Neural progenitor cell (in vitro differentiated cells): ENCODE results near the gene NCF2. TPM values are rescaled to one million over a fixed set of nuclear protein-coding genes. Genes with fewer than 3 reads are reported as not detected.

Experiments
- DNase-seq: peaks from one replicate; pipeline ENCODE4 v3.0.0-alpha.2; 2016; ENCODE audit warnings: low spot score
- H2AFZ ChIP-seq: fragments of 200-600 bp; sonication (generic); replicated peaks from 2 replicates; pipeline ENCODE4 v1.6.1; 2016; ENCODE audit warnings: antibody characterized with exemption
- H3F3A ChIP-seq: fragments of 200-600 bp; sonication (generic); 2 replicates; pipeline ENCODE4 v1.6.1; 2016; ENCODE audit warnings: antibody characterized with exemption, low read depth
- H3K27ac ChIP-seq: fragments of 200-600 bp; sonication (generic); 2 replicates; pipeline ENCODE4 v1.5.1; 2016; ENCODE audit warnings: mild to moderate bottlenecking
- H3K27me3 ChIP-seq: fragments of 200-600 bp; sonication (generic); 2 replicates; pipeline ENCODE4 v1.6.1; 2016; ENCODE audit warnings: mild to moderate bottlenecking, moderate library complexity
- H3K36me3 ChIP-seq: fragments of 200-600 bp; sonication (generic); 2 replicates; pipeline ENCODE4 v1.5.1; 2016
- H3K4me1 ChIP-seq: fragments of 200-600 bp; sonication (generic); 2 replicates; pipeline ENCODE4 v1.6.1; 2016; ENCODE audit warnings: mixed run types
- H3K4me2 ChIP-seq: fragments of 200-600 bp; sonication (generic); 2 replicates; pipeline ENCODE4 v1.6.1; 2016
- H3K4me3 ChIP-seq: fragments of 200-600 bp; sonication (generic); 2 replicates; pipeline ENCODE4 v1.5.1; 2016
- H3K79me2 ChIP-seq: fragments of 200-600 bp; sonication (generic); 2 replicates; pipeline ENCODE4 v1.6.1; 2016; ENCODE audit warnings: low read depth
- H3K9ac ChIP-seq: fragments of 200-600 bp; sonication (generic); 2 replicates; pipeline ENCODE4 v1.6.1; 2016
- H3K9me3 ChIP-seq: fragments of 200-600 bp; sonication (generic); 2 replicates; pipeline ENCODE4 v1.5.1; 2016; ENCODE audit warnings: low read depth
- H4K20me1 ChIP-seq: fragments of 200-600 bp; sonication (generic); 2 replicates; pipeline ENCODE4 v1.6.1; 2016; ENCODE audit warnings: low read depth
- H3K27ac Mint-ChIP-seq: 3 replicates; pipeline ENCODE4 v1.8.0; 2021; ENCODE audit warnings: mixed read lengths
- H3K27me3 Mint-ChIP-seq: 2 replicates; pipeline ENCODE4 v1.8.0; 2022; ENCODE audit warnings: low read depth, mild to moderate bottlenecking, inconsistent platforms, moderate library complexity, mixed read lengths; ENCODE audit not compliant: insufficient read depth
- H3K36me3 Mint-ChIP-seq: 3 replicates; pipeline ENCODE4 v1.8.0; 2021; ENCODE audit warnings: mixed read lengths
- H3K4me1 Mint-ChIP-seq: 3 replicates; pipeline ENCODE4 v1.8.0; 2021; ENCODE audit warnings: mixed read lengths
- H3K4me3 Mint-ChIP-seq: 3 replicates; pipeline ENCODE4 v1.8.0; 2021; ENCODE audit warnings: mild to moderate bottlenecking, moderate library complexity, mixed read lengths
- H3K9me3 Mint-ChIP-seq: 3 replicates; pipeline ENCODE4 v1.8.0; 2020; ENCODE audit warnings: mixed read lengths
- CTCF ChIP-seq: fragments of 200-600 bp; sonication (generic); IDR thresholded peaks from 2 replicates; pipeline ENCODE4 v1.5.1; 2017; ENCODE audit warnings: antibody characterized with exemption, mild to moderate bottlenecking
- EZH2 ChIP-seq: fragments of 200-600 bp; sonication (generic); IDR thresholded peaks from 2 replicates; pipeline ENCODE4 v1.6.1; 2017; ENCODE audit warnings: antibody characterized with exemption, mild to moderate bottlenecking, moderate library complexity
- EZH2phosphoT487 ChIP-seq: fragments of 200-600 bp; sonication (generic); IDR thresholded peaks from 2 replicates; pipeline ENCODE4 v1.6.1; 2017; ENCODE audit warnings: antibody characterized with exemption
- total RNA-seq: library from RNA; depleted of rRNA; stranded (reverse); fragments of >200 nt; gene quantifications from 2 replicates; pipeline ENCODE4 v1.2.3, GENCODE V29; 2015; ENCODE audit warnings: low replicate concordance

The NCF2 gene
- total RNA-seq, 1 donor from 2014 or later: not detected

GRCh38 chr1:183520379-183520778 lies 69.9 kb downstream of the NCF2 start:
- H3K9ac ChIP-seq: no peak overlapping the region
- TF ChIP-seq CTCF (no peak), EZH2 (no peak), EZH2phosphoT487 (no peak)
- H2AFZ ChIP-seq: no peak overlapping the region
- H3K27me3 ChIP-seq: no peaks in the 10 kb centered on the region
- no peaks in the 10 kb centered on the region for H3K79me2 ChIP-seq
- no peaks in the 10 kb centered on the region for H3F3A ChIP-seq
- no peaks in the 10 kb centered on the region for H3K27me3 Mint-ChIP-seq
- H3K27ac Mint-ChIP-seq: no peak overlapping the region
- H3K9me3 Mint-ChIP-seq: no peaks in the 10 kb centered on the region
- no peak overlapping the region for H3K4me3 ChIP-seq
- no peaks in the 10 kb centered on the region for H3K4me1 Mint-ChIP-seq
- H3K36me3 Mint-ChIP-seq: peaks cover 21% of the 10 kb centered on the region
- H3K9me3 ChIP-seq: no peaks in the 10 kb centered on the region
- DNase-seq: no peak
- peaks cover 6% of the 10 kb centered on the region for H3K36me3 ChIP-seq
- no peak overlapping the region for H3K4me3 Mint-ChIP-seq
- H3K4me1 ChIP-seq: no peaks in the 10 kb centered on the region
- H3K27ac ChIP-seq: no peak overlapping the region
- H3K4me2 ChIP-seq: no peak overlapping the region
- H4K20me1 ChIP-seq: peaks cover 3% of the 10 kb centered on the region

GRCh38 chr1:183517401-183517800 lies 72.9 kb downstream of the NCF2 start:
- Mint-ChIP-seq H3K27ac (no peak overlapping the region), H3K4me1 (no peaks in the 10 kb centered on the region), H3K27me3 (no peaks in the 10 kb centered on the region), H3K4me3 (no peak overlapping the region), H3K9me3 (no peaks in the 10 kb centered on the region), H3K36me3 (peaks cover 17% of the 10 kb centered on the region)
- TF ChIP-seq EZH2: no peak
- no peak for TF ChIP-seq CTCF
- TF ChIP-seq EZH2phosphoT487: no peak
- H3K79me2 ChIP-seq: peaks cover 22% of the 10 kb centered on the region
- H3K36me3 ChIP-seq: peaks cover 6% of the 10 kb centered on the region
- H3F3A ChIP-seq: no peaks in the 10 kb centered on the region
- H3K27me3 ChIP-seq: no peaks in the 10 kb centered on the region
- H3K4me2 ChIP-seq: no peak overlapping the region
- no peaks in the 10 kb centered on the region for H3K9me3 ChIP-seq
- no peak overlapping the region for H3K27ac ChIP-seq
- no peak overlapping the region for H3K4me3 ChIP-seq
- DNase-seq: no peak
- no peak overlapping the region for H3K9ac ChIP-seq
- no peaks in the 10 kb centered on the region for H3K4me1 ChIP-seq
- no peak overlapping the region for H2AFZ ChIP-seq
- H4K20me1 ChIP-seq: peaks cover 10% of the 10 kb centered on the region

GRCh38 chr1:183516725-183517124 lies 73.5 kb downstream of the NCF2 start:
- peaks cover 3% of the 10 kb centered on the region for H3K4me1 Mint-ChIP-seq
- Histone ChIP-seq H3K27me3 (no peaks in the 10 kb centered on the region), H4K20me1 (peaks cover 15% of the 10 kb centered on the region), H3K4me3 (no peak overlapping the region), H3K79me2 (peaks cover 28% of the 10 kb centered on the region), H3K36me3 (peaks cover 6% of the 10 kb centered on the region), H3K4me2 (no peak overlapping the region), H2AFZ (no peak overlapping the region), H3F3A (no peaks in the 10 kb centered on the region), H3K9ac (no peak overlapping the region), H3K4me1 (peaks cover 1% of the 10 kb centered on the region), H3K9me3 (no peaks in the 10 kb centered on the region), H3K27ac (no peak overlapping the region)
- no peak for DNase-seq
- no peak for TF ChIP-seq EZH2
- H3K4me3 Mint-ChIP-seq: no peak overlapping the region
- no peaks in the 10 kb centered on the region for H3K9me3 Mint-ChIP-seq
- H3K27me3 Mint-ChIP-seq: no peaks in the 10 kb centered on the region
- H3K36me3 Mint-ChIP-seq: peaks cover 12% of the 10 kb centered on the region
- H3K27ac Mint-ChIP-seq: no peak overlapping the region

GRCh38 chr1:183515002-183515689 lies 75.1 kb downstream of the NCF2 start:
- no peaks in the 10 kb centered on the region for H3F3A ChIP-seq
- DNase-seq: no peak
- H3K27me3 ChIP-seq: no peaks in the 10 kb centered on the region
- peaks cover 22% of the 10 kb centered on the region for H4K20me1 ChIP-seq
- Mint-ChIP-seq H3K27me3 (no peaks in the 10 kb centered on the region), H3K9me3 (no peaks in the 10 kb centered on the region), H3K4me1 (peaks cover 10% of the 10 kb centered on the region), H3K36me3 (peaks cover 3% of the 10 kb centered on the region), H3K4me3 (no peak overlapping the region), H3K27ac (no peak overlapping the region)
- peaks cover 44% of the 10 kb centered on the region for H3K79me2 ChIP-seq
- peaks cover 9% of the 10 kb centered on the region for H3K4me1 ChIP-seq
- H3K9me3 ChIP-seq: no peaks in the 10 kb centered on the region
- peaks cover 6% of the 10 kb centered on the region for H3K36me3 ChIP-seq
- H3K4me2 ChIP-seq: no peak overlapping the region
- H3K9ac ChIP-seq: no peak overlapping the region
- no peak for TF ChIP-seq EZH2phosphoT487
- H3K4me3 ChIP-seq: no peak overlapping the region
- H2AFZ ChIP-seq: no peak overlapping the region
- no peak overlapping the region for H3K27ac ChIP-seq
